K562 (cell line): ENCODE data around the gene PPOX. TPM values are rescaled to one million over a fixed set of nuclear protein-coding genes. Genes with fewer than 3 reads are reported as not detected.

Experiments used
- BCOR ChIP-seq: fragments of 450-650 bp; IDR thresholded peaks from 2 replicates; pipeline ENCODE4 v1.6.1; 2016
- ESRRA ChIP-seq: fragments of 450-650 bp; IDR thresholded peaks from 2 replicates; pipeline ENCODE4 v1.6.1; 2014; ENCODE audit warnings: low read depth, mild to moderate bottlenecking, moderate library complexity, borderline replicate concordance
- HNRNPUL1 ChIP-seq: fragments of 200-400 bp; formaldehyde crosslinking; IDR thresholded peaks from 2 replicates; pipeline ENCODE4 v1.6.1; 2017; ENCODE audit warnings: low read length
- IRF2 ChIP-seq: sonication (generic); formaldehyde crosslinking; IDR thresholded peaks from 2 replicates; pipeline ENCODE4 v1.8.1; 2022; ENCODE audit warnings: mild to moderate bottlenecking, missing genetic modification reagents
- KLF16 ChIP-seq: IDR thresholded peaks from 2 replicates; pipeline ENCODE4 v1.6.1; 2016; ENCODE audit warnings: antibody characterized with exemption
- NUFIP1 ChIP-seq: fragments of 450-650 bp; IDR thresholded peaks from 2 replicates; pipeline ENCODE4 v1.6.1; 2018; ENCODE audit not compliant: partially characterized antibody
- POU5F1 ChIP-seq: fragments of 150-350 bp; IDR thresholded peaks from 2 replicates; pipeline ENCODE4 v1.6.1; 2014; ENCODE audit warnings: borderline replicate concordance, low read length, low read depth, mild to moderate bottlenecking; ENCODE audit not compliant: partially characterized antibody
- RFX7 ChIP-seq: fragments of 250-450 bp; sonication (Bioruptor Pico); IDR thresholded peaks from 2 replicates; pipeline ENCODE4 v1.5.1; 2021; ENCODE audit warnings: mild to moderate bottlenecking
- TBP ChIP-seq: optimal IDR thresholded peaks from 2 replicates; pipeline ENCODE3; 2011; ENCODE audit warnings: low read depth, low read length, improper control_type of control experiment
- XRCC4 ChIP-seq: IDR thresholded peaks from one replicate; pipeline ENCODE4 v1.6.1; 2011; ENCODE audit not compliant: insufficient read depth, insufficient read length; ENCODE audit errors: extremely low read depth
- ZFP36 ChIP-seq: fragments of 150-350 bp; IDR thresholded peaks from 2 replicates; pipeline ENCODE4 v1.6.1; 2018; ENCODE audit warnings: low read length, low read depth; ENCODE audit not compliant: partially characterized antibody
- ZNF584 ChIP-seq: fragments of 200-800 bp; sonication (Bioruptor generic); IDR thresholded peaks from 2 replicates; pipeline ENCODE4 v1.6.1; 2016; ENCODE audit warnings: low read depth, mild to moderate bottlenecking, missing genetic modification characterization, missing compliant biosample characterization
- ZNF644 ChIP-seq: fragments of 200-800 bp; sonication (Bioruptor generic); IDR thresholded peaks from 2 replicates; pipeline ENCODE4 v1.6.1; 2016; ENCODE audit warnings: low read depth, missing genetic modification characterization, missing compliant biosample characterization
- polyA plus RNA-seq, 8 experiments: library from polyadenylated mRNA; depleted of rRNA in 4 of 8; stranded (reverse) in 5 of 8; unstranded in 3 of 8; fragments of >200 nt; fragmentation: Nextera tagmentation in 2 of 8; fragmentation: Illumina TruSeq in 1 of 8; extraction: Ambion mirVana in 2 of 8; extraction: Trizol in 1 of 8; gene quantifications; 2 replicates each; pipeline versions ENCODE4 v1.2.1 to v1.2.3, GENCODE V29; 2011 to 2014; ENCODE audit warnings: inconsistent platforms in 1 of 8, missing spikeins in 1 of 8
- total RNA-seq, 7 experiments: library from RNA; depleted of rRNA in 6 of 7; stranded (reverse); fragments of >200 nt in 6 of 7; fragmentation: Illumina TruSeq in 2 of 7; extraction: Trizol in 2 of 7; gene quantifications; 2 replicates each; pipeline versions ENCODE4 v1.2.1 to v1.2.3, GENCODE V29; 2011 to 2021; ENCODE audit warnings: low replicate concordance in 1 of 7
- TF ChIP-seq, protein P1 (sequence below), 3 experiments: fragments of 200-800 bp in 1 of 3; sonication (Bioruptor generic) in 1 of 3; sonication (generic) in 1 of 3; formaldehyde crosslinking in 1 of 3; IDR thresholded peaks; 2 replicates each; pipeline versions ENCODE4 v1.6.1 to v1.8.0; 2016 to 2022; ENCODE audit warnings: mild to moderate bottlenecking in 2 of 3, missing compliant biosample characterization in 2 of 3, missing genetic modification characterization in 2 of 3, missing genetic modification reagents in 1 of 3
- TF ChIP-seq, protein P2 (sequence below): sonication (generic); formaldehyde crosslinking; IDR thresholded peaks from 2 replicates; pipeline ENCODE4 v1.8.0; 2022; ENCODE audit warnings: missing genetic modification reagents, mild to moderate bottlenecking, borderline replicate concordance
- TF ChIP-seq, protein P3 (sequence below): fragments of 450-650 bp; formaldehyde crosslinking; IDR thresholded peaks from 2 replicates; pipeline ENCODE4 v1.4.0; 2022; ENCODE audit warnings: mild to moderate bottlenecking, moderate library complexity
- TF ChIP-seq, protein P4 (sequence below), 2 experiments: fragments of 200-800 bp in 1 of 2; sonication (Bioruptor generic) in 1 of 2; sonication (generic) in 1 of 2; formaldehyde crosslinking in 1 of 2; IDR thresholded peaks in 1 of 2; conservative IDR thresholded peaks in 1 of 2; 2 replicates each; pipeline versions ENCODE4 v1.5.0 to v1.6.1; 2016 to 2020; ENCODE audit warnings: missing compliant biosample characterization in 1 of 2, missing genetic modification characterization in 1 of 2, missing genetic modification reagents in 1 of 2
- TF ChIP-seq, protein P5 (sequence below): sonication (generic); formaldehyde crosslinking; IDR thresholded peaks from 2 replicates; pipeline ENCODE4 v1.8.0; 2022; ENCODE audit warnings: missing genetic modification reagents, mild to moderate bottlenecking, borderline replicate concordance
- TF ChIP-seq, protein P6 (sequence below): fragments of 250-450 bp; sonication (Bioruptor Pico); IDR thresholded peaks from 2 replicates; pipeline ENCODE4 v1.5.0; 2021; ENCODE audit warnings: mild to moderate bottlenecking, borderline replicate concordance

Gene PPOX
- total and polyA plus RNA-seq, 9 of the 15 experiments (the other 6 are each of a cell fraction or from before 2014, with no cell fraction given), result 17.0 to 57.1 (median 38.9) TPM

DNA sequence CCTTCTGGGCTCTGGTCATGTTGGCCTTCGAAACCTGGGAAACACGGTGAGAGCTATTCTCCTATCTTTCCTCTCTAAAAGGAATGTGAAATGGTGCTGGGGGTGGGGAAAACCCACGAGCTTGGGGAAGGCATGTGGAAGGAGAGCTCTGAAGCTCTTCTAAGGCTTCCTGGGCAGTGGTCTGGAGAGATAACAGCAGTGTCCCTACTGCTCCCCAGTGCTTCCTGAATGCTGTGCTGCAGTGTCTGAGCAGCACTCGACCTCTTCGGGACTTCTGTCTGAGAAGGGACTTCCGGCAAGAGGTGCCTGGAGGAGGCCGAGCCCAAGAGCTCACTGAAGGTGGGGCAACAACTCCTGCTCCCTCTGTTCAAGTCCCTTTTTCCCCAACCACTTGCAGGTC lies 4.2 kb upstream of the PPOX start (continued):
- TF ChIP-seq, protein P1, sequence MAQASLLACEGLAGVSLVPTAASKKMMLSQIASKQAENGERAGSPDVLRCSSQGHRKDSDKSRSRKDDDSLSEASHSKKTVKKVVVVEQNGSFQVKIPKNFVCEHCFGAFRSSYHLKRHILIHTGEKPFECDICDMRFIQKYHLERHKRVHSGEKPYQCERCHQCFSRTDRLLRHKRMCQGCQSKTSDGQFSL (CRISPR knock-in tag; IDR thresholded peaks at IDR 0.05), result no peak
- TF ChIP-seq, protein P1 (tag; IDR thresholded peaks at IDR 0.05), result no peak
- TF ChIP-seq TBP (peak; percentile 38), HNRNPUL1 (no peak), ESRRA (0 out of 2 replicates have a peak, but pooled peaks have one; percentile 11), BCOR (no peak; the same call in 1 of the 2 replicates), ZFP36 (peak; percentile 62), NUFIP1 (no peak), IRF2 (CRISPR knock-in tag) (no peak), POU5F1 (no peak), XRCC4 (no peak), RFX7 (CRISPR knock-in tag) (no peak), ZNF584 (CRISPR knock-in tag) (0 out of 2 replicates have a peak, but pooled peaks have one; percentile 20), ZNF644 (tag) (no peak), KLF16 (no peak)
- TF ChIP-seq, protein P2, sequence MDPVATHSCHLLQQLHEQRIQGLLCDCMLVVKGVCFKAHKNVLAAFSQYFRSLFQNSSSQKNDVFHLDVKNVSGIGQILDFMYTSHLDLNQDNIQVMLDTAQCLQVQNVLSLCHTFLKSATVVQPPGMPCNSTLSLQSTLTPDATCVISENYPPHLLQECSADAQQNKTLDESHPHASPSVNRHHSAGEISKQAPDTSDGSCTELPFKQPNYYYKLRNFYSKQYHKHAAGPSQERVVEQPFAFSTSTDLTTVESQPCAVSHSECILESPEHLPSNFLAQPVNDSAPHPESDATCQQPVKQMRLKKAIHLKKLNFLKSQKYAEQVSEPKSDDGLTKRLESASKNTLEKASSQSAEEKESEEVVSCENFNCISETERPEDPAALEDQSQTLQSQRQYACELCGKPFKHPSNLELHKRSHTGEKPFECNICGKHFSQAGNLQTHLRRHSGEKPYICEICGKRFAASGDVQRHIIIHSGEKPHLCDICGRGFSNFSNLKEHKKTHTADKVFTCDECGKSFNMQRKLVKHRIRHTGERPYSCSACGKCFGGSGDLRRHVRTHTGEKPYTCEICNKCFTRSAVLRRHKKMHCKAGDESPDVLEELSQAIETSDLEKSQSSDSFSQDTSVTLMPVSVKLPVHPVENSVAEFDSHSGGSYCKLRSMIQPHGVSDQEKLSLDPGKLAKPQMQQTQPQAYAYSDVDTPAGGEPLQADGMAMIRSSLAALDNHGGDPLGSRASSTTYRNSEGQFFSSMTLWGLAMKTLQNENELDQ (CRISPR knock-in tag), result no peak
- TF ChIP-seq, protein P3, sequence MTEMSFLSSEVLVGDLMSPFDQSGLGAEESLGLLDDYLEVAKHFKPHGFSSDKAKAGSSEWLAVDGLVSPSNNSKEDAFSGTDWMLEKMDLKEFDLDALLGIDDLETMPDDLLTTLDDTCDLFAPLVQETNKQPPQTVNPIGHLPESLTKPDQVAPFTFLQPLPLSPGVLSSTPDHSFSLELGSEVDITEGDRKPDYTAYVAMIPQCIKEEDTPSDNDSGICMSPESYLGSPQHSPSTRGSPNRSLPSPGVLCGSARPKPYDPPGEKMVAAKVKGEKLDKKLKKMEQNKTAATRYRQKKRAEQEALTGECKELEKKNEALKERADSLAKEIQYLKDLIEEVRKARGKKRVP, result no peak
- TF ChIP-seq, protein P4, sequence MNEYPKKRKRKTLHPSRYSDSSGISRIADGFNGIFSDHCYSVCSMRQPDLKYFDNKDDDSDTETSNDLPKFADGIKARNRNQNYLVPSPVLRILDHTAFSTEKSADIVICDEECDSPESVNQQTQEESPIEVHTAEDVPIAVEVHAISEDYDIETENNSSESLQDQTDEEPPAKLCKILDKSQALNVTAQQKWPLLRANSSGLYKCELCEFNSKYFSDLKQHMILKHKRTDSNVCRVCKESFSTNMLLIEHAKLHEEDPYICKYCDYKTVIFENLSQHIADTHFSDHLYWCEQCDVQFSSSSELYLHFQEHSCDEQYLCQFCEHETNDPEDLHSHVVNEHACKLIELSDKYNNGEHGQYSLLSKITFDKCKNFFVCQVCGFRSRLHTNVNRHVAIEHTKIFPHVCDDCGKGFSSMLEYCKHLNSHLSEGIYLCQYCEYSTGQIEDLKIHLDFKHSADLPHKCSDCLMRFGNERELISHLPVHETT (CRISPR knock-in tag; conservative IDR thresholded peaks at IDR 0.05 in 1 of 2, IDR thresholded peaks at IDR 0.05 in 1 of 2), result no peak
- TF ChIP-seq, protein P5, sequence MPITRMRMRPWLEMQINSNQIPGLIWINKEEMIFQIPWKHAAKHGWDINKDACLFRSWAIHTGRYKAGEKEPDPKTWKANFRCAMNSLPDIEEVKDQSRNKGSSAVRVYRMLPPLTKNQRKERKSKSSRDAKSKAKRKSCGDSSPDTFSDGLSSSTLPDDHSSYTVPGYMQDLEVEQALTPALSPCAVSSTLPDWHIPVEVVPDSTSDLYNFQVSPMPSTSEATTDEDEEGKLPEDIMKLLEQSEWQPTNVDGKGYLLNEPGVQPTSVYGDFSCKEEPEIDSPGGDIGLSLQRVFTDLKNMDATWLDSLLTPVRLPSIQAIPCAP, result no peak
- TF ChIP-seq, protein P6, sequence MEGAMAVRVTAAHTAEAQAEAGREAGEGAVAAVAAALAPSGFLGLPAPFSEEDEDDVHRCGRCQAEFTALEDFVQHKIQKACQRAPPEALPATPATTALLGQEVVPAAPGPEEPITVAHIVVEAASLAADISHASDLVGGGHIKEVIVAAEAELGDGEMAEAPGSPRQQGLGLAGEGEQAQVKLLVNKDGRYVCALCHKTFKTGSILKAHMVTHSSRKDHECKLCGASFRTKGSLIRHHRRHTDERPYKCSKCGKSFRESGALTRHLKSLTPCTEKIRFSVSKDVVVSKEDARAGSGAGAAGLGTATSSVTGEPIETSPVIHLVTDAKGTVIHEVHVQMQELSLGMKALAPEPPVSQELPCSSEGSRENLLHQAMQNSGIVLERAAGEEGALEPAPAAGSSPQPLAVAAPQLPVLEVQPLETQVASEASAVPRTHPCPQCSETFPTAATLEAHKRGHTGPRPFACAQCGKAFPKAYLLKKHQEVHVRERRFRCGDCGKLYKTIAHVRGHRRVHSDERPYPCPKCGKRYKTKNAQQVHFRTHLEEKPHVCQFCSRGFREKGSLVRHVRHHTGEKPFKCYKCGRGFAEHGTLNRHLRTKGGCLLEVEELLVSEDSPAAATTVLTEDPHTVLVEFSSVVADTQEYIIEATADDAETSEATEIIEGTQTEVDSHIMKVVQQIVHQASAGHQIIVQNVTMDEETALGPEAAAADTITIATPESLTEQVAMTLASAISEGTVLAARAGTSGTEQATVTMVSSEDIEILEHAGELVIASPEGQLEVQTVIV (CRISPR knock-in tag), result no peak
